ENCODE results near the gene DLGAP1. TPM values are rescaled to one million over a fixed set of nuclear protein-coding genes. Genes with fewer than 3 reads are reported as not detected.

DLGAP1 gene
- total RNA-seq, 1 donor from 2014 or later: 3.2 TPM

- H3K27ac ChIP-seq: no peak overlapping the region
- no peaks in the 10 kb centered on the region for H3K36me3 ChIP-seq
- TF ChIP-seq POLR2A (IDR thresholded peaks at IDR 0.05) (no peak), CTCF (IDR thresholded peaks at IDR 0.05) (no peak), POLR2AphosphoS5 (IDR thresholded peaks at IDR 0.05; ENCODE audit: insufficient read depth in 1 of 2, low read depth in 1 of 2) (no peak)
- H3K4me1 ChIP-seq: no peaks in the 10 kb centered on the region
- intact Hi-C loops (cut with DNase I): no loop called here
- no peak for DNase-seq (ENCODE audit: extremely low spot score in 2 of 2)
- H3K27me3 ChIP-seq: no peaks in the 10 kb centered on the region
- H3K4me3 ChIP-seq: no peak overlapping the region
- no peaks in the 10 kb centered on the region for H3K9me3 ChIP-seq
Observed at GRCh38 chr18:4286256-4286655, 168.9 kb downstream of the DLGAP1 start.

- TF ChIP-seq POLR2A (IDR thresholded peaks at IDR 0.05) (no peak), CTCF (IDR thresholded peaks at IDR 0.05) (no peak), POLR2AphosphoS5 (IDR thresholded peaks at IDR 0.05; ENCODE audit: insufficient read depth in 1 of 2, low read depth in 1 of 2) (no peak)
- Histone ChIP-seq H3K4me3 (no peak overlapping the region), H3K4me1 (no peaks in the 10 kb centered on the region), H3K36me3 (no peaks in the 10 kb centered on the region), H3K27me3 (no peaks in the 10 kb centered on the region), H3K9me3 (no peaks in the 10 kb centered on the region), H3K27ac (no peak overlapping the region)
- intact Hi-C loops (cut with DNase I): no loop called here
- DNase-seq (ENCODE audit: extremely low spot score in 2 of 2): no peak
Observed at GRCh38 chr18:4285525-4285924, 169.6 kb downstream of the DLGAP1 start.

GRCh38 chr18:4284528-4284927 is 170.6 kb downstream of the DLGAP1 start:
- intact Hi-C loops (cut with DNase I): no loop called here
- H3K9me3 ChIP-seq: no peaks in the 10 kb centered on the region
- no peak for TF ChIP-seq CTCF (IDR thresholded peaks at IDR 0.05)
- TF ChIP-seq POLR2AphosphoS5 (IDR thresholded peaks at IDR 0.05; ENCODE audit: insufficient read depth in 1 of 2, low read depth in 1 of 2): no peak
- TF ChIP-seq POLR2A (IDR thresholded peaks at IDR 0.05): no peak
- no peaks in the 10 kb centered on the region for H3K36me3 ChIP-seq
- no peak overlapping the region for H3K4me3 ChIP-seq
- DNase-seq (ENCODE audit: extremely low spot score in 2 of 2): no peak
- no peaks in the 10 kb centered on the region for H3K27me3 ChIP-seq
- H3K27ac ChIP-seq: no peak overlapping the region
- H3K4me1 ChIP-seq: no peaks in the 10 kb centered on the region

GRCh38 chr18:4283746-4284291 is 171.3 kb downstream of the DLGAP1 start:
- DNase-seq (ENCODE audit: extremely low spot score in 2 of 2): no peak

More at GRCh38 chr18:4283746-4284291, 171.3 kb downstream of the DLGAP1 start:
- H3K4me1 ChIP-seq: no peaks in the 10 kb centered on the region
- no peaks in the 10 kb centered on the region for H3K36me3 ChIP-seq
- no peaks in the 10 kb centered on the region for H3K27me3 ChIP-seq
- no peak overlapping the region for H3K4me3 ChIP-seq
- intact Hi-C loops (cut with DNase I): no loop called here
- no peak overlapping the region for H3K27ac ChIP-seq
- no peak for TF ChIP-seq POLR2AphosphoS5 (IDR thresholded peaks at IDR 0.05; ENCODE audit: insufficient read depth in 1 of 2, low read depth in 1 of 2)
- no peak for TF ChIP-seq CTCF (IDR thresholded peaks at IDR 0.05)
- TF ChIP-seq POLR2A (IDR thresholded peaks at IDR 0.05): no peak
- H3K9me3 ChIP-seq: no peaks in the 10 kb centered on the region
